ENCODE results near the gene TTC29.

Gene TTC29

GRCh38 chr4:146972036-146972435 is 26.4 kb upstream of the TTC29 start:
- DNase-seq (ENCODE audit: low spot score): no peak
- in situ Hi-C loops (cut with MboI; ENCODE audit: low sequenced_read_pairs, unreplicated experiment): no loop called here
- TF ChIP-seq CTCF (IDR thresholded peaks at IDR 0.05; ENCODE audit: borderline replicate concordance, control extremely low read depth, extremely low read depth, insufficient read depth, missing control alignments): no peak

- no peak for DNase-seq (ENCODE audit: low spot score)
- no peak for TF ChIP-seq CTCF (IDR thresholded peaks at IDR 0.05; ENCODE audit: borderline replicate concordance, control extremely low read depth, extremely low read depth, insufficient read depth, missing control alignments)
- in situ Hi-C loops (cut with MboI; ENCODE audit: low sequenced_read_pairs, unreplicated experiment): no loop called here
Observed at GRCh38 chr4:146969126-146969525, 23.5 kb upstream of the TTC29 start.

GRCh38 chr4:146960634-146961033 is 15.0 kb upstream of the TTC29 start:
- no peak for DNase-seq (ENCODE audit: low spot score)
- no peak for TF ChIP-seq CTCF (IDR thresholded peaks at IDR 0.05; ENCODE audit: borderline replicate concordance, control extremely low read depth, extremely low read depth, insufficient read depth, missing control alignments)
- in situ Hi-C loops (cut with MboI; ENCODE audit: low sequenced_read_pairs, unreplicated experiment): no loop called here

GRCh38 chr4:146959692-146960091 is 14.0 kb upstream of the TTC29 start:
- in situ Hi-C loops (cut with MboI; ENCODE audit: low sequenced_read_pairs, unreplicated experiment): no loop called here
- no peak for TF ChIP-seq CTCF (IDR thresholded peaks at IDR 0.05; ENCODE audit: borderline replicate concordance, control extremely low read depth, extremely low read depth, insufficient read depth, missing control alignments)
- no peak for DNase-seq (ENCODE audit: low spot score)

- DNase-seq (ENCODE audit: low spot score): no peak
- no peak for TF ChIP-seq CTCF (IDR thresholded peaks at IDR 0.05; ENCODE audit: borderline replicate concordance, control extremely low read depth, extremely low read depth, insufficient read depth, missing control alignments)
- in situ Hi-C loops (cut with MboI; ENCODE audit: low sequenced_read_pairs, unreplicated experiment): no loop called here
Observed at GRCh38 chr4:146957237-146957636, 11.6 kb upstream of the TTC29 start.

GRCh38 chr4:146952896-146953295 is 7.2 kb upstream of the TTC29 start:
- DNase-seq (ENCODE audit: low spot score): no peak
- TF ChIP-seq CTCF (IDR thresholded peaks at IDR 0.05; ENCODE audit: borderline replicate concordance, control extremely low read depth, extremely low read depth, insufficient read depth, missing control alignments): no peak
- in situ Hi-C loops (cut with MboI; ENCODE audit: low sequenced_read_pairs, unreplicated experiment): no loop called here

- no peak for DNase-seq (ENCODE audit: low spot score)
- in situ Hi-C loops (cut with MboI; ENCODE audit: low sequenced_read_pairs, unreplicated experiment): no loop called here
- no peak for TF ChIP-seq CTCF (IDR thresholded peaks at IDR 0.05; ENCODE audit: borderline replicate concordance, control extremely low read depth, extremely low read depth, insufficient read depth, missing control alignments)
Observed at GRCh38 chr4:146949559-146949958, 3.9 kb upstream of the TTC29 start.
